Activated naive CD4-positive, alpha-beta T cell treated with anti-CD3 and anti-CD28 coated beads, Interleukin-2, amount 10 ng/mL, durations not matched to agents 7 days and 5 days (primary cell): ENCODE data around the gene NR1D2.
"Not testable (repeated sequence)": the region's sequence is repeated elsewhere in the genome, so short reads cannot be mapped to it uniquely, and the experiment has no call there.

ENCODE experiments used
- CTCF ChIA-PET: fragments of 350-600 bp; sonication (Branson Sonifier 250); formaldehyde crosslinking; loops from one replicate; lab custom pipeline; 2021; ENCODE audit warnings: antibody characterized with exemption; lab: Charles Lee
- DNase-seq: peaks from one replicate; pipeline ENCODE4 v3.0.0-alpha.2; 2020
- H3K27ac Mint-ChIP-seq: one replicate; pipeline ENCODE4 v1.8.0; 2021; ENCODE audit warnings: mild to moderate bottlenecking, moderate library complexity, mixed read lengths
- H3K27me3 Mint-ChIP-seq: one replicate; pipeline ENCODE4 v1.8.0; 2021; ENCODE audit warnings: mild to moderate bottlenecking, mixed read lengths
- H3K36me3 Mint-ChIP-seq: one replicate; pipeline ENCODE4 v1.8.0; 2021; ENCODE audit warnings: mixed read lengths
- H3K4me1 Mint-ChIP-seq: one replicate; pipeline ENCODE4 v1.8.0; 2021; ENCODE audit warnings: mixed read lengths
- H3K4me3 Mint-ChIP-seq: one replicate; pipeline ENCODE4 v1.8.0; 2021; ENCODE audit warnings: mild to moderate bottlenecking, moderate library complexity, mixed read lengths
- H3K9me3 Mint-ChIP-seq: one replicate; pipeline ENCODE4 v1.8.0; 2021; ENCODE audit warnings: mixed read lengths

Gene NR1D2

GRCh38 chr3:23944861-23945662 lies at the start of gene NR1D2:
NR1D2 (plus strand) TSS chr3:23945286; CDS start chr3:23945579, 293 bp downstream.
- CTCF ChIA-PET, result interaction anchor here (1.0 kb wide), 1 partner anchor 28 kb away, joined by 5 read pairs; the partner anchor contains the start of genes NKIRAS1 and RPL15
- no peaks in the 10 kb centered on the region for H3K9me3 Mint-ChIP-seq
- peaks cover 25% of the 10 kb centered on the region for H3K4me1 Mint-ChIP-seq
- H3K27ac Mint-ChIP-seq, result peak within 1 kb of the TSS; percentile 84
- DNase-seq, result peak; percentile 83
- peaks cover 38% of the 10 kb centered on the region for H3K27me3 Mint-ChIP-seq
- peaks cover 2% of the 10 kb centered on the region for H3K36me3 Mint-ChIP-seq
- H3K4me3 Mint-ChIP-seq, result peak within 1 kb of the TSS; percentile 74

- Mint-ChIP-seq H3K27me3 (no peaks in the 10 kb centered on the region), H3K9me3 (no peaks in the 10 kb centered on the region), H3K36me3 (peaks cover 23% of the 10 kb centered on the region), H3K4me1 (no peaks in the 10 kb centered on the region), H3K4me3 (no peak overlapping the region), H3K27ac (no peak overlapping the region)
- DNase-seq, result no peak
- CTCF ChIA-PET, result interaction anchor here (0.8 kb wide), 1 partner anchor 278 kb away, joined by 4 read pairs; no protein-coding TSS in a partner anchor
These were observed 44.3 kb upstream of the NR1D2 start for GRCh38 chr3:23900744-23901143.

GRCh38 chr3:23904545-23904944 lies 40.5 kb upstream of the NR1D2 start:
- Mint-ChIP-seq H3K36me3 (peaks cover 17% of the 10 kb centered on the region), H3K4me3 (no peak overlapping the region), H3K9me3 (no peaks in the 10 kb centered on the region), H3K4me1 (no peaks in the 10 kb centered on the region), H3K27me3 (no peaks in the 10 kb centered on the region), H3K27ac (no peak overlapping the region)
- DNase-seq, result no peak
- CTCF ChIA-PET, result no interaction called here

- no peak for DNase-seq
These were observed 35.7 kb upstream of the NR1D2 start for GRCh38 chr3:23909341-23909740.

GRCh38 chr3:23911397-23911796 lies 33.7 kb upstream of the NR1D2 start:
- Mint-ChIP-seq H3K27me3 (peaks cover 7% of the 10 kb centered on the region), H3K27ac (no peak overlapping the region)

More at GRCh38 chr3:23909341-23909740, 35.7 kb upstream of the NR1D2 start:
- peaks cover 5% of the 10 kb centered on the region for H3K4me1 Mint-ChIP-seq
- H3K4me3 Mint-ChIP-seq, result no peak overlapping the region
- no peaks in the 10 kb centered on the region for H3K9me3 Mint-ChIP-seq
- no peaks in the 10 kb centered on the region for H3K27me3 Mint-ChIP-seq
- H3K36me3 Mint-ChIP-seq, result peaks cover 13% of the 10 kb centered on the region
- CTCF ChIA-PET, result no interaction called here
- no peak overlapping the region for H3K27ac Mint-ChIP-seq

GRCh38 chr3:23912335-23912734 lies 32.8 kb upstream of the NR1D2 start:
- peaks cover 14% of the 10 kb centered on the region for H3K27me3 Mint-ChIP-seq
- CTCF ChIA-PET, DNase-seq, H3K27ac Mint-ChIP-seq, H3K9me3 Mint-ChIP-seq, H3K4me3 Mint-ChIP-seq: not testable (repeated sequence)
- peaks cover 25% of the 10 kb centered on the region for H3K4me1 Mint-ChIP-seq
- peaks cover 14% of the 10 kb centered on the region for H3K36me3 Mint-ChIP-seq

More at GRCh38 chr3:23911397-23911796, 33.7 kb upstream of the NR1D2 start:
- Mint-ChIP-seq H3K9me3 (no peaks in the 10 kb centered on the region), H3K4me3 (no peak overlapping the region), H3K36me3 (peaks cover 9% of the 10 kb centered on the region), H3K4me1 (peaks cover 20% of the 10 kb centered on the region)
- CTCF ChIA-PET, result no interaction called here
- DNase-seq, result no peak

GRCh38 chr3:23913182-23913581 lies 31.9 kb upstream of the NR1D2 start:
- Mint-ChIP-seq H3K4me3 (no peak overlapping the region), H3K9me3 (no peaks in the 10 kb centered on the region), H3K27me3 (peaks cover 14% of the 10 kb centered on the region), H3K4me1 (peaks cover 30% of the 10 kb centered on the region), H3K27ac (no peak overlapping the region), H3K36me3 (peaks cover 22% of the 10 kb centered on the region)
- DNase-seq, result no peak
- CTCF ChIA-PET, result interaction anchor here (1.3 kb wide), 1 partner anchor 25 kb away, joined by 3 read pairs; no protein-coding TSS in a partner anchor

GRCh38 chr3:23913873-23914743 lies 31.0 kb upstream of the NR1D2 start:
- CTCF ChIA-PET, result interaction anchor here (1.3 kb wide), 1 partner anchor 26 kb away, joined by 3 read pairs; no protein-coding TSS in a partner anchor
- Mint-ChIP-seq H3K36me3 (peaks cover 30% of the 10 kb centered on the region), H3K4me3 (no peak overlapping the region), H3K27ac (no peak overlapping the region), H3K4me1 (peaks cover 39% of the 10 kb centered on the region), H3K27me3 (peaks cover 14% of the 10 kb centered on the region), H3K9me3 (no peaks in the 10 kb centered on the region)
- no peak for DNase-seq

- H3K4me1 Mint-ChIP-seq, result peaks cover 54% of the 10 kb centered on the region
- peaks cover 14% of the 10 kb centered on the region for H3K27me3 Mint-ChIP-seq
- peak overlapping the region; percentile 93 for H3K4me3 Mint-ChIP-seq
- peak overlapping the region; percentile 11 for H3K27ac Mint-ChIP-seq
- no peak for DNase-seq
- CTCF ChIA-PET, result no interaction called here
- peaks cover 41% of the 10 kb centered on the region for H3K36me3 Mint-ChIP-seq
- H3K9me3 Mint-ChIP-seq, result no peaks in the 10 kb centered on the region
These were observed 29.5 kb upstream of the NR1D2 start for GRCh38 chr3:23915537-23916108.

- H3K27ac Mint-ChIP-seq, result peak overlapping the region; percentile 98
- H3K4me3 Mint-ChIP-seq, result peak overlapping the region; percentile 93
- no peak for DNase-seq
- H3K36me3 Mint-ChIP-seq, result peaks cover 42% of the 10 kb centered on the region
- CTCF ChIA-PET, result interaction anchor here (1.0 to 2.2 kb wide), 3 partner anchors 28 to 30 kb away, joined by 4 to 5 read pairs (median 4); no protein-coding TSS in a partner anchor
- peaks cover 14% of the 10 kb centered on the region for H3K27me3 Mint-ChIP-seq
- H3K9me3 Mint-ChIP-seq, result no peaks in the 10 kb centered on the region
- peaks cover 57% of the 10 kb centered on the region for H3K4me1 Mint-ChIP-seq
These were observed 28.8 kb upstream of the NR1D2 start for GRCh38 chr3:23916152-23916885.

- peak within 1 kb of the TSS; percentile 98 for H3K27ac Mint-ChIP-seq
- peaks cover 14% of the 10 kb centered on the region for H3K27me3 Mint-ChIP-seq
- H3K4me3 Mint-ChIP-seq, result peak within 1 kb of the TSS; percentile 93
- no peaks in the 10 kb centered on the region for H3K9me3 Mint-ChIP-seq
- DNase-seq, result peak; percentile 98
- peaks cover 57% of the 10 kb centered on the region for H3K4me1 Mint-ChIP-seq
- peaks cover 46% of the 10 kb centered on the region for H3K36me3 Mint-ChIP-seq
- CTCF ChIA-PET, result interaction anchor here (1.0 to 2.2 kb wide), 3 partner anchors 27 to 30 kb away, joined by 4 to 5 read pairs (median 4); no protein-coding TSS in a partner anchor
These were observed 28.0 kb upstream of the NR1D2 start, which contains the start of the genes NKIRAS1 and RPL15 for GRCh38 chr3:23916886-23917678. NKIRAS1 (minus strand) TSS chr3:23916990; CDS start chr3:23910904, 6,086 bp downstream. RPL15 (plus strand) TSS chr3:23917132; CDS start chr3:23917860, 728 bp downstream.

GRCh38 chr3:23917679-23918303 lies 27.3 kb upstream of the NR1D2 start:
- Mint-ChIP-seq H3K27me3 (peaks cover 14% of the 10 kb centered on the region), H3K36me3 (peaks cover 46% of the 10 kb centered on the region), H3K4me3 (peak overlapping the region; percentile 93), H3K4me1 (peaks cover 57% of the 10 kb centered on the region), H3K27ac (peak overlapping the region; percentile 98)
- not testable (repeated sequence) for H3K9me3 Mint-ChIP-seq, DNase-seq
- CTCF ChIA-PET, result interaction anchor here (1.2 to 2.2 kb wide), 2 partner anchors 27 to 29 kb away, joined by 4 to 5 read pairs; no protein-coding TSS in a partner anchor
